Testis (tissue), 5 donors: ENCODE results near the gene APRT. TPM values are rescaled to one million over a fixed set of nuclear protein-coding genes. Genes with fewer than 3 reads are reported as not detected.
A peak's percentile ranks its signal among the peaks of the same experiment; 100 is the strongest.

Source experiments
- DNase-seq: peaks from one replicate; pipeline ENCODE4 v3.0.0-alpha.2; 2019
- H3K27ac ChIP-seq, 2 donors: fragments of 200-600 bp; sonication (generic); one replicate each; pipeline ENCODE4 v1.5.1; 2019
- H3K27me3 ChIP-seq: fragments of 200-600 bp; sonication (generic); one replicate; pipeline ENCODE4 v1.5.1; 2019
- H3K36me3 ChIP-seq: fragments of 200-600 bp; sonication (generic); one replicate; pipeline ENCODE4 v1.5.1; 2017; ENCODE audit warnings: low read depth; ENCODE audit errors: missing control alignments
- H3K4me1 ChIP-seq: fragments of 200-600 bp; sonication (generic); one replicate; pipeline ENCODE4 v1.5.1; 2019
- H3K4me3 ChIP-seq, 2 donors: fragments of 200-600 bp; sonication (generic); one replicate each; pipeline ENCODE4 v1.5.1; 2017 to 2019
- H3K9me3 ChIP-seq: fragments of 200-600 bp; sonication (generic); one replicate; pipeline ENCODE4 v1.5.1; 2017
- CTCF ChIP-seq, 3 experiments: fragments of 450-650 bp in 2 of 3; fragments of 200-600 bp in 1 of 3; sonication (generic) in 1 of 3; IDR thresholded peaks; one replicate each; pipeline ENCODE4 v1.5.1; 2016 to 2019; ENCODE audit warnings: antibody characterized with exemption in 3 of 3, mild to moderate bottlenecking in 2 of 3, moderate library complexity in 1 of 3
- POLR2A ChIP-seq: fragments of 450-650 bp; IDR thresholded peaks from one replicate; pipeline ENCODE4 v1.6.1; 2017; ENCODE audit warnings: antibody characterized with exemption, mild to moderate bottlenecking, moderate library complexity
- WGBS, 2 donors: methylation state at CpG; one replicate each; pipeline ENCODE4 v1.1.5; 2018; 5-methylcytosine and 5-hydroxymethylcytosine counted together
- intact Hi-C: fragments of 100-400 bp; cut with DNase I; formaldehyde crosslinking; loops from one replicate; pipeline ENCODE4 v1.15.1; 2023; ENCODE audit warnings: low total_unique reads
- long read RNA-seq, 2 donors: transcript quantifications; one replicate each; lab custom pipeline, GENCODE V29; 2026
- polyA plus RNA-seq: library from polyadenylated mRNA; stranded (reverse); fragments of 350-450 nt; fragmentation: Illumina TruSeq; extraction: RNeasy Lipid Tissue Mini Kit (QIAGEN cat#74804); gene quantifications from one replicate; pipeline ENCODE4 v1.2.3, GENCODE V29; 2014; ENCODE audit warnings: low read depth, low replicate concordance; ENCODE audit not compliant: insufficient read depth
- total RNA-seq, 2 donors: library from RNA; depleted of rRNA; stranded (reverse); fragments of >200 nt; gene quantifications; one replicate each; pipeline ENCODE4 v1.2.3, GENCODE V29; 2016

The APRT gene
- total RNA-seq (10 to 100 TPM; 62.1 to 82.1 TPM), polyA plus RNA-seq (86.0 TPM)
- long read RNA-seq, donor 1, transcript APRT-202 (5 exons, 664 nt): minor isoform, 13 of 89 reads
- long read RNA-seq, donor 1, transcript APRT-201 (5 exons, 947 nt): major isoform, 42 of 89 reads
- long read RNA-seq, donor 1, partial matches to known transcripts: 20 of 89 reads
- long read RNA-seq, donor 1, other reads (novel, unspliced or antisense): 11 of 89 reads
- long read RNA-seq, donor 2, transcript APRT-202 (5 exons, 664 nt): minor isoform, 19 of 90 reads
- long read RNA-seq, donor 2, transcript APRT-201 (5 exons, 947 nt): major isoform, 40 of 90 reads
- long read RNA-seq, donor 2, partial matches to known transcripts: 14 of 90 reads
- long read RNA-seq, donor 2, other reads (novel, unspliced or antisense): 13 of 90 reads

DNA sequence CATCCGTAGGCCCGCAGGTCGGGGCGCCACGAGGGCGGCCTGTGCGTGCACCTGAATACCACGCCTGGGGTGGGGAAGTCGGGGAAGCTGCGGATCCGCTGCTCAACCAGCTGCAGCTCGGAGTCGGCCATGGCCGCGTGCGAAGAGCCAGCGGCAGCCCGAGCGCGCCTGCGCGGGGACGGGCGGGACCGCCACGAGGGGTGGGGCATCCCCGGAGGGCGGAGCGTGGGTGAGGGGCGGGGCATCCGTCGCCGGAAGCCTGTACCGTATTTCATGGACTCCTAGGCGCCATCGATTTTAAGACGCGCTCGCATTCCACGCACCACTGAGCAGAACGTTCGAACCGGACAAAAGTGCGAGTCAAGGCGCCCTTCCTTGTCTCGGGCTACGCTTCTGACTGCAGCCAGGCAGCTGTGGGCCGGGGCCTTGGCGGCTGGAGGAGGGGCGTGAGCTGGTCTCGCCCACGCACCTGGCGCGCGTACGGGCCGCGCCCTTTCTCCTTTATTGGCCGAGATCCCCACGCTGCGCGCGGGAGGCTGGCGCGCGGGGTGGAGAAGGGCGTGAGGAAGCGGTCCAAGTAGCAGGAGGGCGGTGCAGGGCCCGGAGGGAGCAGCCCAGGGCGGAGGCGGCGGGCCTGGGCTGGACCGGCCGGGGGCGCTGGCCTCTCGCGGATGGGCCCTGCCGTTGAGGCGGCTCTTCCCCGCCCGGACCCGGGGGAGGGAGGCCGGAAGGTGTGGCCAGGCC is at the start of gene APRT:
TSS of gene APRT (minus strand) at position 160 of the 744 bp plus-strand sequence. CDS start at position 131, 29 bp downstream.
- Histone ChIP-seq H3K9me3 (no peaks in the 10 kb centered on the region), H3K27me3 (no peaks in the 10 kb centered on the region), H3K4me3 (peak within 1 kb of the TSS; percentile 83 to 91), H3K27ac (peak within 1 kb of the TSS; percentile 82 to 92), H3K36me3 (no peaks in the 10 kb centered on the region), H3K4me1 (peaks cover 20% of the 10 kb centered on the region)
- WGBS, 2 donors: 1% methylated on average over 73 of the region's 84 CpGs; no CpG with 5 or more reads in 1 of the 2 donors
- peak in 1 of 3 experiments; percentile 35 for TF ChIP-seq CTCF (IDR thresholded peaks at IDR 0.05)
- no peak for TF ChIP-seq POLR2A
- peak; percentile 96 for DNase-seq
- intact Hi-C loops: no loop called here

DNA sequence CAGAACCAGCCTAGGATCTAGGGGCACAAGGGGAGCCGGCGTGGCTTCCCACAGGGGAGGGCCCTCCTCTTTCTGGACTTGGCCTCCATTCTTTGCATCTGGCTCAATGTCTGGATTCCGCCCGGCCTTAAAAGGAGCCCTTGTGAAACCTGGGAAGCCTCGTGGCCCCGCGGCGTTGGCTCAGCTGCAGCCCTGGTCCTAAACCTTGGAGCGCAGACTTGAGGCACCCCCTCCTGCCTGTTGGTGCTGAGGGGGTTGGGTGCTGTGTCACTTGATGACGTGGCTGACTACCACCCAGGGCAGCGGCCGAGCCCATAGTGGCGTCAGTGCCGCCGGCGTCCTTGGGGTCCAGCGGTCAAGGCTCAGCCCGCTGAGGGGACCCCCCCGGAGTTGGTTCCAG is 49.6 kb upstream of the APRT start:
- WGBS, 2 donors: 95 to 100% methylated on average over 6 to 19 of the region's 19 CpGs
- H3K27ac ChIP-seq: no peak overlapping the region
- no peaks in the 10 kb centered on the region for H3K9me3 ChIP-seq
- intact Hi-C loops: no loop called here
- H3K4me3 ChIP-seq: no peak overlapping the region
- H3K27me3 ChIP-seq: no peaks in the 10 kb centered on the region
- TF ChIP-seq CTCF (IDR thresholded peaks at IDR 0.05) (no peak), POLR2A (no peak)
- no peak for DNase-seq
- peaks cover 6% of the 10 kb centered on the region for H3K4me1 ChIP-seq
- no peaks in the 10 kb centered on the region for H3K36me3 ChIP-seq

GRCh38 chr16:88859381-88860091 is 47.8 kb upstream of the APRT start:
- H3K27ac ChIP-seq: no peak overlapping the region
- no peaks in the 10 kb centered on the region for H3K36me3 ChIP-seq
- no peak for DNase-seq
- H3K4me3 ChIP-seq: no peak overlapping the region
- WGBS, 2 donors: 96% methylated on average over 20 of the region's 20 CpGs
- H3K4me1 ChIP-seq: peaks cover 23% of the 10 kb centered on the region
- TF ChIP-seq CTCF (IDR thresholded peaks at IDR 0.05) (no peak), POLR2A (no peak)
- H3K27me3 ChIP-seq: no peaks in the 10 kb centered on the region
- H3K9me3 ChIP-seq: no peaks in the 10 kb centered on the region
- intact Hi-C loops: no loop called here

DNA sequence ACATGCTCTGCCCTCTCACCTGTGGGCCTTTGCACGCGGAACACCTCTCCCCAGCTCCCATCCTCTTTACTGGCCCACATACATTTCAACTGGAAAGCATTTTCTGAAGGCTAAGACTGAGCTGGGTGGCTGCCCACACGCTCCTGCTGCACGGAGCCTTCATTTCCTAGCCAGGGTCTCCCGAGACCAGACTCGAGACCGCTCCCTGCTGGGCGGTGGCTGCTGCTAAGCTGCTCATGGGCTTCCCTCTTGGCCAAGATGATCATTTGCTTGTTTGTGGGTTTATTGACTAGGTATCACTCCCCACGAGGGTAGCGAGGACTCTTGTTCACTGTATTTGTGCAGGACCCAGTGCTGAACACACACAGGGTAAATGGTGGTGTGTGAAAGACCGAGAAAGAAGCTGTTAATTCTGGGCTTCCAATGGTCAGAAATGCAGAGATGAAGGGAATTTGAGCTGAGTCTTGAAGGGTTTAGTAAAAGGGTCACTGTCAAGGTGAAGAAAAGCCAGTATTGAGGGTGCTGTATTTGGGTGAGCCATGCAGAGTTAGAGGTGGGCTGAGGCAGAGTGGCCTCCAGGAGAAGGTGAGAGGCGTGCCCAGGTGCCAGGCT is 46.1 kb upstream of the APRT start:
- Histone ChIP-seq H3K4me1 (peaks cover 37% of the 10 kb centered on the region), H3K27me3 (no peaks in the 10 kb centered on the region), H3K27ac (peak overlapping the region; percentile 83 to 88), H3K36me3 (no peaks in the 10 kb centered on the region), H3K4me3 (peak overlapping the region; percentile 84 to 92), H3K9me3 (no peaks in the 10 kb centered on the region)
- DNase-seq: peak; percentile 90
- 12 to 14% methylated on average over 12 of the region's 12 CpGs for WGBS, 2 donors
- TF ChIP-seq CTCF (IDR thresholded peaks at IDR 0.05) (peak; percentile 12 to 66 (median 65)), POLR2A (no peak)
- intact Hi-C loops: no loop called here
